Ramos (cell line): Measurements from ENCODE around the gene FAM53A.
"Not testable (repeated sequence)": the region's sequence is repeated elsewhere in the genome, so short reads cannot be mapped to it uniquely, and the experiment has no call there.

ENCODE experiments used
- in situ Hi-C: fragments of 300-500 bp; cut with MboI; formaldehyde crosslinking; loops from one replicate; pipeline ENCODE4 v1.14.3; 2022; ENCODE audit warnings: low sequenced_read_pairs; ENCODE audit not compliant: unreplicated experiment

The FAM53A gene

DNA sequence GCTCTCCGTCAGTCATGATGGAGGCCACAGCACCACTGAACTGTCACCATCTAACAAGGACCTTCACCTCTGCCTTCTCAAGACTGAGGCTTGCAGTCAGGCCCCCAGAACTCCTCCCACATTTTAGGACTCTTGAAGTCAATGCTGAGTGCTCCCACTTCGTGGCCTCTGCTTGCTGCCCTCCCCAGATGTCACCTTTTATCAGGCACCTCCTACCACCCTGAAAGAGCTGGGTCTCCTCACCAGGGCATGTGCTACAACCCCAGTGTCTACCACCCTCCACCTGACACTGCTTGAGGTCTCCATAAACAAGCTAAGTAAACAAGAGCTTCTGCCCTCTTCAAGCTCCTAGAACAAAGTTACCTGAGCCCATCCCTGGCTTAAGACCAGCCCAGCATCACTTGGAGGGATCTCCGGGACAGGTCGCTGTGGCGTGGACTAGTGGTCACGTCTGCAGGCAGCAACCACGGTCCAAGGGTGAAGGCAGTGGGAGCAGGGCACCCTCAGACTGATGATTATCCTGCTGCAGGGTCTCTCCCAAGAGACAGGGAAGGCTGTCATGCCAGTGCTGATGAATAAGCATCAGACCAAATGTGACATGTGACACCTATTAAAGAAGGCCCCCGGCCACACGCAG, 7.7 kb upstream of the FAM53A start:
- in situ Hi-C loops: loop anchor here (5.0 kb wide), 1 partner anchor 35 kb away; no protein-coding TSS in a partner anchor

DNA sequence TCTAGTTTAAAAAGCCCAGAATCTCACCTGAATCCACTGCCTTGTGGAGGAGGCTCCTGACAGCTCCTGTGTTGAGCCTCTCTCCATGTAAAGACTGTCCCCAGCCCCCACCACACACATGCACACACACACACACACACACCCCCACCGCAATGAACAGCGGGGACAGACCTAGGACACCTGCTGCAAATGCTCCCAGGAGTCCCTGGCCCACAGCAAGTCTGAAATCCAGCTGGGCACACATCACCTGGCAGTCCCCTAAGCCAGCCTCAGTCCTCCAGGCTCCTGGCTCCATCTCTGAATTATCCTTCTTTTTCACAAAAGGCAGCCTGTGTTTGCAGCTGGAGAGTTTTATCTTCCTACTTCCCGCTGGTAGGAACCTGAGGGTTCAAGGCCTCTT, 6.6 kb upstream of the FAM53A start:
- in situ Hi-C loops: loop anchor here (5.0 kb wide), 1 partner anchor 37 kb away; no protein-coding TSS in a partner anchor

DNA sequence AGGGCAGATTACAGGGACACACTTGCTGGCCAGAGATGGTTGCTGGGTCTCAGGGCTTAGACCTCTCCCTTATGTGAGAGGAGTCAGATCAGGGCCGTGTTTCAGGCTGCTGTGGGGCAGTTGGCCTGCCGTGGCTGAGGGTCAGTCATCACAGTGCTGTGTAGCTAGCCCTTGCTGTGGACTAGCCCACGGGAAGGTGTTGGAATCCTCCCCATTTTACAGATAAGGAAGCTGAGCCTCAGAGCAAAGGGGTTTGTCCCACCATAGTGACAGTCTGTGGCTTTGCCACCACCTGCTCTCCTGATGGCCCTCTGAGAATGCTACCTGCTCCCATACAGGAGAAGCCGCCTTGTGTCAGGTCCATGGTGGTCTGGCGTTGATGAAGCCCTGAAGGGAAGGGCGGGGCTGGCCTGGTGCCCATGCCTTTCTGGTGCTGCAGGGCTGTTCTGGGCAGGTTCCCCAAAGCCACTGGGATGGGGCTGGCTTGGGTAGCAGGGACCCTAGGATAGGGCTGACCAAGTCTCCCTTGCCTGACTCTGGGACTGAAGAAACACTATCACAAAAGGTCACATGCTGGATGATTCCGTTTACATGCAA, 2.4 kb upstream of the FAM53A start:
- in situ Hi-C loops: no loop called here

DNA sequence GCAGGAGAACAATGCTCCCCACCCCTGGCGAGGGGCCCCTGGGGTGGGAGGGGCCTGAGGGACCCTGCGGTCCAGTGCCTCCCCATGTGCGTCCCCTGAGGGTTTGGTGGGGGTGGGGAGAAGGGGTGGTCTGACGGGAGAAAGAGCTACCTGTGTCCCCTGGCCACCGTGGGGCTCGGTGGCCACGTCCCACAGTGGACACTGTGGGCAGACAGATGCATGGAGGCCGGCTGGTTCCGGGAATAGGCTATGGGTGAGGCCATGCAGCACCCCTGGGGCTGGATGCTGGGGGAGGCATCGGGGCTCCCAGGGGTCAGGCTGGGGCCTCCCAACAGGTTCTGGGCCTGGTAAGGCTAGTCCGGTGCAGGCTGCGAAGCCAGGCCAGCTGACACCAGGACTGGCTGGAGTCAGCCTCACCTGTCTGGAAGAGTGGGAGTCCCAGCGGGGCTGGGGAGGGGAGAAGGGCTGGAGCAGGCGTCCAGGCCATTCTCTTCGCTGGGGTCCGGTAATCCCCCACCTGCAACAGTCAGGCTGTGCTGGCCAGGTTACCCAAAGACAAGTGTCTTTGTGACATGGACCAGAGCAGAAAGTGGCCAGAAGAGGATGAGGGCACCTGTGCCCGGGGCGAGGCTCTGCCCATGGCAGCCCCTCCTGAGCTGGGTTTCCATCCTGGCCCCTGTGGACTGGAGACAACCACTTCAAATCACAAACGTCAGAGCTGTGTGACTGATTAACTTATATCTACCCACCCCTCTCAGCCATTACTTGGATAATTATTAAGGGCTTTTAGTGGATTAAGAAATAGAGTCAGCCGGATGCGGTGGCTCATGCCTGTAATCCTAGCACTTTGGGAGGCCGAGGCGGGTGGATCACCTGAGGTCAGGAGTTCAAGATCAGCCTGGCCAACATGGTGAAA, 1.4 kb upstream of the FAM53A start:
- in situ Hi-C loops: no loop called here

DNA sequence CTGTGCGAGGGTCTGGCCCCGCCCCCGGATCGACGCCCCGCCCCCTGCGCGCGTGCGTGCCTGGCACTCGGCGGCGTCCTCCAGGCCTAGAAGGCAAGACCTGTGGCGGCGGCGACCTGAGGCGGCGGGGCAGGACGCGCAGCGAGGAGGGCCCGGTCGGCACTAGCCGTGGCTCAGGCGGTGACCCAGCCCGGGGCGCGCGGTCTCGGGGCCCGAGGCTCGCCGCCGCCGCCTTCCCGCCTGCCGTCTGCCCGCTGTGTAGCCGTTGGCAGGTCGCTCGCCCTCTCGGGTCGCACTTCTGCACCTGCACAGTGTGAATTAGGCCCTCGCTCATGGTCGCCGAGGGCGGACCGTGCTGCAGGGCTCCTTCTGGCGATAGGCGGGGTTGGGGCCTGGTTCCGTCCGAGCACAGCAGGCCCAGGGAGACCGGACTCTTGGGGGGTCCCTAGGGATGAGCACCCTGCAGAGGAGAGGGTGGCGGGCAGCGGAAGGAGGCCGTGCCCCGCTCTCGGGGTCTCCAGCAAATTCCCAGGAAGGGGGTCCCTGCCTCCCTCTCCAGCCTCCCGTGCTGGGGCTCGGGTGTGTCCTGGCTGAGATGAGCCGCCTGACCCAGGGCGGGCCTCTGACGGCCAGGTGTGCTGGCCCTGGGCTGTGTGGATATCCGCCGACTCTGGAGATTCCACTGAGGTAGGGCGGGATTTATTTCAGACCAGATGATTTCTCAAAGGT, 557 bp upstream of the FAM53A start:
- in situ Hi-C loops: no loop called here

DNA sequence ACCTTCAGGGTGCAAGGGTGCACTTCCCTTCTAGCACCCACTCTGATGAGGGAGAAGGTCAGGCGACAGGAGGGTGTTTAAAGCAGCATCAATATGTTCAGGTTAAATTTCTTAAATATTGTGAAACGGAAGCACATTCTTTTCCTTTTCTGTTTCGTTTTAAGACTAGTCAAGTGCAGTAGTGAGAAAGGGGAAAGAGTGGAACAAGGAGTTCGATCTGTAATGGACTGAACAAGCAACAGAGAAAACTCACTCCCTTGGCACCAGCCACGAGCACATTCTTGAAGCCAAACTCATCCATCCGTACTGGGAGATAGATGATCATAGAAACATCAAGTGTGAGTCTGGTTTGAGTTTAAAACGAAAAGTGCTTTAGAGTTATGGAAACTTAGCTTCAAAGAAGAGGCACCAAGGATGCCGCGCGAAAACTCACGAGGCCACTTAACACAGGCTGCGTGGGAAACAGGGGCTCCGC, 815 bp downstream of the FAM53A start:
- in situ Hi-C loops: no loop called here

DNA sequence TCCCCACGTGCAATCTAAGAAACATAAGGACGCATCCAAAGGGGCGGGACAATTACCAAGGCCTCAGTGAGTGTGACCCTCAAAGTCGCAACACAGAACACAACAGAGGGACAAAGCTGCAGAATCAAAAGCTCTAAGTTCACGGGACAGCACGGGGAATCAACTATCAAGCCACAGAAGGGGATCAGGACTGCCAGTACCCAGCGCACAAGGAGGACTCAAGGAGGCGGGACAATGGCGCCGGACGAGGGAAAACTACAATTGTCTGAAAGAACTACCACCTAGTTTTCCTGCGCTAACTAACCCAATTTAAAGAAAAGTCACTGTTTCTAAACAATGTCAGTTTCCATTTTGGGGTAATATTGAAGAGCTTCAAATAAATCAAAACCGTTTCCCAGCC, 1.3 kb downstream of the FAM53A start:
- in situ Hi-C loops: no loop called here

DNA sequence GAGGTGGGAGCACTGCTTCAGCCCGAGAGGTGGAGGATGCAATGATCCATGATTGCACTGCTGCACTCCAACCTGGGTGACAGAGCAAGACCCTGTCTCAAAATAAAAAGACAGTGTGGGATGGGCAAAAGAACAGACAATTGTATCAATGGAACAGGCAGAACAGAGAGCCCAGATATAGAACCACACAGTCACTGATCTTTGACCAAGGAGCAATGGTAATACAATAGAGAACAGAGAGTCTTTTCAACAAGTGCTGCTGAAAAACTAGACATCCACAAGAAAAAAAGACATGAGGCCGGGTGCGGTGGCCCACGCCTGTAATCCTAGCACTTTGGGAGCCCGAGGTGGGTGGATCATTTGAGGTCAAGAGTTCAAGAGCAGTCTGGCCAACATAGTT, 5.9 kb downstream of the FAM53A start:
- in situ Hi-C loops: no loop called here

DNA sequence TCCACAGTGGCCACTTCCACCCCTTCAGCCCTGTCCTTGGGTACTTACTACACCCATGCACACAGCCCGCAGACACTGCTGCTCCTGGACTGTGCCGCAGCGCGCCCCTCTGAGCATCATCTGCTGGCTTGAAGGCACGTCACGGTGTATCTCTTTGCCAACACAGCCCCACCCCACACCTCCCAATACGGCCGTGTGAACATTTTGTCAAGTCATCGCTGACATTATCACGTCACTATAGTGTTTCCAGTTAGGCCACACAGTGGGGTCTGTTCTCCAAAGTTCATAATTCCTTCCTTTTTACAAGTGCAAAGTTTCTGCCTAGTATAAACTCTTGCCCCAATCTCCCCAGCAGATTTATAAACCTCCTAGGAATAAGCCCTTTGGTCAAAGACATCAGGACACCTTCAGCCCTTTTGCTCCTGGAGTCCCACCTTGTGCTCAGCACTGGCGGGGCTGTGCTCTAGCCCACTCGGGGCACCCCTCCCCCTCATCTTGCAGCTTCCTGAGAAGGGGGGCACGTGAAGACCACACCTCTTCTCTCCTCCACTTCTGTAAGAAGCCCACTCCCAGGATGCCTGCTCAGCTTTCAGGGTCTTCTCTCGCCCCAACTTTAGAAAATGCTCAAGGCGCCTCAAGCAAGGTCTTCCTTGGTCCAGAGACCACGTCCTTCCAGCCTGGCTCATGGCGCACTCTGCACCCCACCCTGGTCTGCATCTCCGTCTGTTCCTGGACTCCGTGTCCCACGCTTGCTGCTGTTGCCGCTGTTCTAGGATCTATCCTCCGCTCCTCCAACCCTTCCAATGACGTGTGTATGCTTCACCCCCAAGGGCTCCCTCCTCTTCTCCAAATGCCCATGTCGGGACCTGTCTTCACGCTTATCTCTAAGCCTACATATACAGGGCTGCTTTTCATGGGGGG, 7.2 kb downstream of the FAM53A start:
- in situ Hi-C loops: no loop called here

DNA sequence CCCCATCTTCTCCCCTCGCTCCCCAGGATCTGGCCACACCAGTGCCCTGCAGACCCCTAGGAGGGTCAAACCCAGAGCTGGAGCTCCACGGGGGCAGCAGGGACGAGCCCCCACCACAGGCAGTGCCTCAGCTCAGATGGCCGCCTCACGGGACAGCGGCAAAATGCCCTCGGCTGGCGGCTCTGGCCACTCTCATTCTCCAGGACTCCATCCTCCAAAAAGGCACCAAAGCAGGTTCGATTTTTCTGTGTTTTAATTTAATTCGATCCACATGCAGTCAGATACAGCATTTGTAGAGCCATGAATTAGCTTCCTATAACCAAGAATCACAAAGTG, 8.3 kb downstream of the FAM53A start:
- in situ Hi-C loops: no loop called here

DNA sequence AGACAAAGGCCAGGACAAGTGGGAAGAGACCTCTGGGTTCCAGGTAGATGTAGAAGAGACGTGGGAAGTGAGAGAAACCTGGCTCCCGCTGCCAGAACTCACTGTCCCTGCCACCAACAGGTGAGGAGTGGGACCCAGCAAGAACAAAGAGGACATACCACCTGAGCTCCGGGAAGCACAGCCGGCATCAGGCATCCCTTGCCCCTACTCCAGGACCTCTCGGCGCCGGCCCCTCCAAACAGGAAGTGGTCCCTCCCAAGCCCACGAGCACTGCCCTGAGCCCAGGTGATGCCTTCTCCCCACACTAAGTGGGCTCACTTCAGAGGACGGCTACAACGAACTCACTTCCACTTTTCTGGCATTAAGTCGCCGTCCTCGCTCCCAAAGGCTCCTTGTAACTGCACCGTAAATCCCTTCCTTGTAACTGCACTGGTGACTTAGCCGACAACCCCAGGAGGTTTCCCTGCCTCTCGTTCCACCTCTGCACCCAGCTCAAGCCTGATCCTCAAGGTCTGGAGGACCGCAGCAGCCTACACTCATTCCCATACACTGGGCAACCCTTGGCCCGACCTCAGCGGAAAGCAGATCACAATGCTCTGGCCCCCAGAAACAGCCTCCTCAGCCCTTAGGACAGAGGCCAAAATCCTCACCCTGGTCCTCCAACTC, 8.8 kb downstream of the FAM53A start:
- in situ Hi-C loops: no loop called here

DNA sequence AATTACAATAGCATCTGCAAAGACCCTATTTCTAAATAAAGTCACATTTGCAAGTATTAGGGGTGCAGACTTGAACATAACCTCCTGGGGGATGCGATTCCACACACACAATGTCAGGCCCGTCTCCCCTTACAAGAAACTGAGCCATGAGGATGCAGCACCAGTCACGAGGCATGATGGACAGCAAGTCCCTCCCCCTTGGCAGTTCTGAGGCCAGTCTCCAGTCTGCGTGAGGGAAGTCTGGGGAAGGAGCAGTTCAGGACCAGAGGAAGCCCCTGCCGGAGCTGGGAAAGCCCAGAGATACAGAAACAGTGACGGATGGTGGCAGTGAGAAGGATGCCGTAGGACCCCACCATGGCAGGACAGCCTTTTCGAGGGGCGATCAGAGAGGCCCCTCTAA, 9.4 kb downstream of the FAM53A start:
- in situ Hi-C loops: no loop called here

DNA sequence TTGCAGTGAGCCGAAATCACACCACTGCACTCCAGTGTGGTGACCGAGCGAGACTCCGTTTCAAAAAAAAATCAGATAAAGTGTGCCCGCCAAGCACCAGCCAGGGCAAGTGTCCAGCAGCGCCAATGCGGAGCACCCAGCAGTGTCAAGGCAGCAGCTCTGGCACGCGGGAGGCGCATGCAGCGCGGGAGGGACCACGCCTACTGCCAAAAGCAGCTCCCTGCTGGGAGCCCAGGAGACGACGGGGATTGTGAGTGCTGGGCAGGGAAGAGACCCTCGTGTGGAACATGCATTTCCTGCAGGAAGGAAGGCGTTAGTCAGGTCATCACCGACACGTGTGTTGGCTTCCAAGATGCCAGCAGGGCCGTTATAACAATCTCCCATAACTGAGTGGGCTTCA, 10.4 kb downstream of the FAM53A start:
- in situ Hi-C loops: no loop called here

DNA sequence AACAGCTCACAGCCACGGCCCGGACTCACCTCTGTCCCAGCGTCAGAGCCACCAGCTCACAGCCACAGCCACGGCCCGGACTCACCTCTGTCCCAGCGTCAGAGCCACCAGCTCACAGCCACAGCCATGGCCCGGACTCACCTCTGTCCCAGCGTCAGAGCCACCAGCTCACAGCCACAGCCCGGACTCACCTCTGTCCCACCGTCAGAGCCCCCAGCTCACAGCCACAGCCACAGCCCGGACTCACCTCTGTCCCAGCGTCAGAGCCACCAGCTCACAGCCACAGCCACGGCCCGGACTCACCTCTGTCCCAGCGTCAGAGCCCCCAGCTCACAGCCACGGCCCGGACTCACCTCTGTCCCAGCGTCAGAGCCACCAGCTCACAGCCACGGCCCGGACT, 13.1 kb downstream of the FAM53A start:
- in situ Hi-C loops: not testable (repeated sequence)

DNA sequence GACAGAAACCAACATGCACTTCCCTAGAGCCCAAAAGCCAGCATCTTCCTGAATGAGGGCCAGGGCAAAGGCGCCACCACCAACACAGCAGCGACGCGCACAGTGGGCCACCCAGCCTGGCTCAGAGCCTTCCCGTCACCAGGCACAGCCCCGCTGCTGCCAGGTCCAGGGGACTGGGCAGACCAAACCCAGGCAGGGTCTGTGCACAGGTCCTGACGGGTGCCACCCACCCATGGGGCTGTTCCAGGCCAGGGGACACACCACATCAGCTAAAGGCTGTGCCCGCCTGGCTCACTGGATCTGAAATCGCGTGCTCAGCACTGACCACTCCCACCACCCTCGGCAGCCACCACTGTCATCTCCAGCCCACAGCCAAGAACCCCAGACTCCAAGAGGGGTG, 13.8 kb downstream of the FAM53A start:
- in situ Hi-C loops: no loop called here

DNA sequence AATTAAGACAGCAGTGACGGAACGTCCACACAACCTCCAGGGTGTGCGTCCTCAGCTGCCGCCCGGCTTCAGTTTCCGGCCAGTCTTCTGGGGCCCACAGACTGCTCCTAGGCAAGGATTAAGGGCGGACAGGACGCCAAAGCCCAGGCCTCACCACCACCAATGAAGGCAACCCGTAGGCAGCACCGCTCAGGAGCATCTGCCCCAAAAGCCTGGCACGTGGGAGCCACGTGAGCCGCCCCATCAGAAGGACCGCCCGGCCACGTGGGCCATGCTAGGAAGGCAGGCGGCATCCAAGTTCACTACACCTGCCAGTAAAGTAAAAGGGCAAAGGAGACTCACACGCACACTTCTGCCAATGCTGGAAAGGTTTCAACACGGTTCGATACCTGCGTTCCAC, 14.3 kb downstream of the FAM53A start:
- in situ Hi-C loops: no loop called here

DNA sequence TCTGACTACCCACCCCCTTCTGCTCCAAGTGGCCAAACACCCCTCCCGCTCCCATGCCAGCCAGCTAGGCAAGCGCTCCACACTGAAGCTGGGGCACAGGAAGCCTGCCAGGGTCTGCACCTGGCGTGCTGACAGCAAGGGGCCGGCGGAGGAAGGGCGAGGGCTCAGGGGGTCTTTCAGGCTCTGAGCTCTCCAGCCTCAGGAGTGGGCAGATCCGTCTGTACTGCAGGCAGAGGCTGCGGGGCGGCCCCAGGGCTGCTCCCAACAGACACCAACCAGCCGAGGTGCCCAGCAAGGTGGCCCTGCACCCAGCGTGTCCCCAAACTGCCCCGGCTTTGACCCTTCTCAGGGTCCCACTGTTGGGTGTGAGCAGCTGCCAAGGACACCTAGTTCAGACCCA, 14.8 kb downstream of the FAM53A start:
- in situ Hi-C loops: no loop called here

DNA sequence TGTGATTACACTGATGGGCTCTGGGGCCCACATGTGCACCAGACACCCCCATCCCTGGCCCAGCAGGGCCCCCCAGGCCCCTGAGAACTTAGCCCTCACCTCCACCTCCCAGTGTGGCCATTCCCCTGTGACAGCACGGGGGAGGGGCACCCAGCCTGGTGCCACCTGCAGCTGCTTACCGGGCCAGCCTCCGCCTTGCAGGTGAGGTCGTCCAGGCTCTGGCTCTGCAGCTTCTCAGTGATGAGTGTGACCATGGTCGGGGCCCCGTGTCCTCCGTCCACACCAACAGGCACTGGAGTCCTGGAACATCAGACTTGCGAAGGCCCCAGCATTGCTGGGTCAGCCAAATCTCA, 15.6 kb downstream of the FAM53A start:
- in situ Hi-C loops: no loop called here

DNA sequence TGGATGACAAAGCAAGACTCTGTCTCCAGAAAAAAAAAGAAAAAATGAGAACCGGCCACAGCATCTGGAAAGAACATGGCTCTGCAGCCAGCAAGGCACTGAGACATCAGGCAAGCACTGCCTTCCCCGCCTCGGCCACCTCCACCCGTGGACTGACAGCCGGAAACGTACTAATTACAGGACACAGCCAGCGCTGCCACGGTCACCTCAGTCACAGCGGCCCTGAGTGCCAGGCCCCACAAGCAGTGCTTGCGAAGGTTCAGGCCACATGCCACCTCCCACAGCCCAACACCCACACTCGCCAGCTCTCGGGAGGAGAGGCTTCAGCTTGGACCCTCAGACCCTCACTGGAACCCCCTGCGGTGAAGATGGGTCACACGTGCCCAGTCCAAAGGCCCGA, 16.8 kb downstream of the FAM53A start:
- in situ Hi-C loops: no loop called here
